Subcutaneous adipose tissue (tissue), 4 donors: Measurements from ENCODE around the gene CKAP2L. TPM values are rescaled to one million over a fixed set of nuclear protein-coding genes. Genes with fewer than 3 reads are reported as not detected.

Experiments used
- CTCF ChIP-seq: fragments of 450-650 bp; IDR thresholded peaks from one replicate; pipeline ENCODE4 v1.5.1; 2016; ENCODE audit warnings: low read depth, mild to moderate bottlenecking, control low read depth, antibody characterized with exemption, moderate library complexity
- total RNA-seq, 4 donors: library from RNA; depleted of rRNA; stranded (reverse); fragments of >200 nt; gene quantifications; one replicate each; pipeline ENCODE4 v1.1.0, GENCODE V29; 2016

CKAP2L gene
- total RNA-seq, 4 donors from 2014 or later, result 0.19 to 3.1 (median 1.5) TPM; not detected in 1

DNA sequence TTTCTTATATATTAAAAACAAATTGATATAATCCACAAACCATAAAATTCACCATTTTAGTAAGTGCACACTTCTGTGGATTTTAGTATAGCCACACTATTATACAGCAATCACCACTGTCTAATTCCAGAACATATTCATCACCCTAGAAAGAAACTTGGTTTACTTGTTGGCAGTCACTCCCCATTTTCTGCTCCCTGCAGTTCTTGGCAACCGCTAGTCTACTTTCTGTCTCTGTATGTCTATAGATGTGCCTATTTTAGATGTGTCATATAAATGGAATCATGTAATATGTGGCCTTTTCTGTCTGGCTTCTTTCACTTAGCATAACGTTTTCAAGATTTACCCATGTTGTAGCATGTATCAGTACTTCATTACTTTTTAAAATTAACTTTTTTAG, 5.7 kb downstream of the CKAP2L start:
- no peak for TF ChIP-seq CTCF

- TF ChIP-seq CTCF, result no peak
These were observed 7.1 kb downstream of the CKAP2L start for GRCh38 chr2:112757265-112757664.

DNA sequence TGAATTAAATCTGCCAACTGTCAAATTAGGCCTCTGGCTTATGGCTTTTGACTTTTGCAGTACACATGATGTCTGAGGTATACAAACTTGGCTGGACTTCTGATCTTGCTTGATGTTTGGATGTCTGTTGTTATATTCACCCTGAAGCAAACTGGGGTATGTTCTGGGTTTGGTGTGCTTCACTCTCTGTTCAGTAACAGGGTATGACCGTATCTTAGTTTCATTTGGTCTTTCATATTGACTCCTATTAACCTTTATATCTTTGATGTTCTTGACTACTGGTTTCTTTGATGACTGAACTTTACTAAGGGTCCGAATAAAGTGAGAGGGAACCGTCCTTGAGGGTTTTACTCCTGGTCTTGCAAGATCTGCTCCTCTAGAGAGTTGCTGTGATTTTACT, 8.2 kb downstream of the CKAP2L start:
- TF ChIP-seq CTCF, result no peak

DNA sequence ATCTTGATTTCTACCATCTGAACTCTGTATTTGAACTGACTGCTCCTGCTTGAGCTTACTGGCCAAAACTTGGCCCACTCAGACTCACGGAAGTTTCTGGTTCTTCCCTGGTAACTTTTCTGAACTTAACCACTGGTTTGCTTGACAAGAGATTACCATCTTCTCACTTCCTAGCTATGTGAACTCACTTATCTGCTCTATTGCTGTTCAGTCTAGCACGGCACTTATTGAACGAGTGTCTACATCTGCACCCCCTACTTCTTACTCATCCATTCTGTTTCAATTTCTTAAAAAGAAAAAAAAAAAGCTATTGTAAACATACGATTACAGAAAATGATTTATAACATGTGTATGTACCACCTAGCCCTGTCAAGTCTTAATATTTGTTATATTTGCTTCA, 9.0 kb downstream of the CKAP2L start:
- TF ChIP-seq CTCF, result no peak

DNA sequence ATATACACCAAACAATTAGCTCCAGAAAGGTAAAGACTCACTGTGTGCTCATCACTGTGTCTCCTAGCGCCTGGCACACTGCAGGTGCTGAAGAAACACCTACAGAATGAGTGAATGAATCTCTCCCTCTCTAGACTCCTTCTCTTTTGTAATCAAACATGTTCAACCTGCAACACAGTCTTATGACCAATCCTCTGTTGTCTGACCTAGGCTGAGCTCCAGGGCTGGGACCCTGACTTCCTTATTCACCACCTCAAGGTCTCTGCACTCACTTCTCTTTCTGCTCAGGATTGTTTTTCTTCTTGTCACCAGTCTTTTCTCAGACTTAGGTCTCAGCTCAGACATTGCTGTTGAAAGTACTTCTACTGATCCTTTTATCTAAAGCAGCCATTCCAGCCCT, 9.8 kb downstream of the CKAP2L start:
- TF ChIP-seq CTCF, result no peak

DNA sequence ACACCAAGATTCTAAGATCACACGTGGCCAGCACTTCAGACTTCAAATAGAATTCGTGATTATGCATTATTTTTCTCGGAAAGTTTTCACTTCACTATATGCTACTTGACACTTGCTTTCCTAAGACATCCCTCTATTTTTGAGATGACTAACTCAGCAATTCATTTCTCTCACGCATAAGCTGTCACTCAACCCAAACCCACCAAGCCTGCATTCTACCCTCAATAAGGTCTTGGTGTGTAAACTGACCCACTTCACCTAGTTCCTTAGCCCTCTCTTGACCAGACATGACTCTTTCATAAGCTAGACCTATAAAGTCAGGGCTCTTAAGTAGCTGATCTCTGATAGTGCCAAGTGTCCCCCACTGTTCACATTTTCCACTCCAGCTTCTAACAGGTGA, 11.7 kb downstream of the CKAP2L start:
- no peak for TF ChIP-seq CTCF

DNA sequence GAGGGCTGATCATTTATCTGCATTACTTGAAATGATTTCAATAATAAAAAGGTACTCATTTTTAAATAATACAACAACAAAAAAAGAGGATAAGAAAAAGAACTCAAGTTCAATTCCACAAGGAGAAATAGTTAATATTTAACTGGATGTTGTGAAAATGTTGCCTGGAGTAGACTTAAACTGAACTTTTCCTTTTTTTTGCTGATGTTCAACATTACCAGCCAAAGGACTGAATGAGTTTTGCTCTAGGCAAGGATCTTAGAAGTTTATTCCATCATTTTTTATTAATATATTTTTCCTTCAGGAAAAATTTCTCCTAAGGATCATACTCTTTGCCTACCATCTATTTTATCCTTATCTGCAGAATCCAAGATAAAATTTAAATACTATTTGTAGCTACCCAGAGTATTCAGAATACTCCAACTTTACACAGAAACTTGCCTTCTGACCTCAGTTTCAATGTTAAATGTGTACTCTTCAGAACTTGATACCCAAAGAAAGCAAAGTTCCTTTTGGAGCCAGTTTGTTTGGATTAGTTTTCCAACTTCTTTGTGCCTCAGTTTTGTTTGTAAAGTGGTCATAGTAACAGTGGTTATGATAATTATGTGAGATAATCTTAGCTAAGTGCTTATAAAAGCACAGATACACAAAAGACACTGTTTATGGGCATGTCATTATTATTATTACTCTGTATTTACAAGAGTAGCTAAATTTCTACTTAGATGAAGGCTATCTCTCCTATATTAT, 12.8 kb downstream of the CKAP2L start:
- no peak for TF ChIP-seq CTCF
